Transverse colon (tissue), 4 donors: ENCODE data around the gene KCNG4. TPM values are rescaled to one million over a fixed set of nuclear protein-coding genes. Genes with fewer than 3 reads are reported as not detected.

Experiments
- DNase-seq: peaks from one replicate; pipeline ENCODE4 v3.0.0-alpha.2; 2019
- H3K27ac ChIP-seq, 4 donors: fragments of 200-600 bp; sonication (generic); 2 replicates each; pipeline ENCODE4 v1.5.1; 2016 to 2018; ENCODE audit warnings: inconsistent platforms in 4 of 4
- H3K27me3 ChIP-seq: fragments of 200-600 bp; sonication (generic); 2 replicates; pipeline ENCODE4 v1.5.1; 2017; ENCODE audit warnings: inconsistent platforms
- H3K36me3 ChIP-seq, 4 donors: fragments of 200-600 bp; sonication (generic); 2 replicates each; pipeline ENCODE4 v1.5.1; 2017 to 2019; ENCODE audit warnings: inconsistent platforms in 4 of 4
- H3K4me1 ChIP-seq, 4 donors: fragments of 200-600 bp; sonication (generic); 2 replicates each; pipeline ENCODE4 v1.5.1; 2017 to 2020; ENCODE audit warnings: inconsistent platforms in 4 of 4
- H3K4me3 ChIP-seq, 4 donors: fragments of 200-600 bp; sonication (generic); 1 replicate in 1 of 4; 2 replicates in 3 of 4; pipeline versions ENCODE4 v1.5.1 to v1.6.1; 2017 to 2019; ENCODE audit warnings: inconsistent platforms in 4 of 4
- H3K9me3 ChIP-seq, 2 donors: fragments of 200-600 bp; sonication (generic); 2 replicates each; pipeline ENCODE4 v1.5.1; 2017 to 2019; ENCODE audit warnings: inconsistent platforms in 2 of 2
- EP300 ChIP-seq: sonication (generic); formaldehyde crosslinking; IDR thresholded peaks from one replicate; pipeline ENCODE4 v1.6.1; 2017; ENCODE audit warnings: antibody characterized with exemption, low read depth
- POLR2A ChIP-seq: fragments of 450-650 bp; IDR thresholded peaks from one replicate; pipeline ENCODE4 v1.6.1; 2016; ENCODE audit warnings: antibody characterized with exemption, mild to moderate bottlenecking, moderate library complexity
- POLR2AphosphoS5 ChIP-seq, 3 donors: sonication (generic); formaldehyde crosslinking; IDR thresholded peaks; one replicate each; pipeline ENCODE4 v1.6.1; 2016; ENCODE audit warnings: antibody characterized with exemption in 3 of 3
- WGBS, 2 donors: methylation state at CpG; one replicate each; pipeline ENCODE4 v1.1.5; 2018; ENCODE audit warnings: low coverage in 1 of 2; 5-methylcytosine and 5-hydroxymethylcytosine counted together
- in situ Hi-C, 4 donors: fragments of 200-750 bp; cut with MboI; loops; one replicate each; pipeline versions ENCODE4 v1.15.0 to v1.15.1; 2017; ENCODE audit warnings: low sequenced_read_pairs in 3 of 4, low pct_ligation_motif_present in 1 of 4, low pct_unique_long_range_greater_than_20kb in 1 of 4
- intact Hi-C: fragments of 100-400 bp; cut with DNase I; formaldehyde crosslinking; loops from one replicate; pipeline ENCODE4 v1.15.1; 2023; ENCODE audit warnings: low total_unique reads
- total RNA-seq, 4 donors: library from RNA; depleted of rRNA; stranded (reverse); fragments of >200 nt; gene quantifications; one replicate each; pipeline ENCODE4 v1.1.0, GENCODE V29; 2016
- TF ChIP-seq, protein P1 (sequence below), 5 experiments: fragments of 200-600 bp in 3 of 5; fragments of 450-650 bp in 2 of 5; sonication (generic) in 3 of 5; IDR thresholded peaks; 1 replicate in 2 of 5; 2 replicates in 3 of 5; pipeline ENCODE4 v1.5.1; 2016 to 2017; ENCODE audit warnings: antibody characterized with exemption in 5 of 5, inconsistent platforms in 3 of 5, mild to moderate bottlenecking in 2 of 5, moderate library complexity in 1 of 5

Gene KCNG4
- total RNA-seq, 4 donors from 2014 or later = not detected

DNA sequence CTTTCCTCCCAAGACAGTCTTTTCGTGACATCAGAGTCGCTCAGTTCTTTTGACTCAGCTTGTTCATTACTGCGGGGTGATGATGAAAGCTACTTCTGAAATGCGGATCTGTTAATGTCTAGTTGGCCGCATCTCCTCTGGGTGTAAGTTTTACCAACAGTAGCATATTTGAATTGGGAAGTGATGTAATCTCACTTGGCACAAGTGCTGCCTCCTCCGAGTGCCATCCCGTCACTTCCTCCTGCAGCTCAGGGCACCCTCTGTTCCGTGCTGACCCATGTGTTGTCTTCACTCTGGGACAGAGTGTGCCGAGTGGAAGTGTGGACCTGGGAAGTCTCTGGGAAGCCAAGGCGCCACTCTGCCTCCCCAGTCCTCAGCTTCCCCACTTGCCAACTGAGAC lies 40.0 kb downstream of the KCNG4 start:
- Histone ChIP-seq H3K4me1 (no peaks in the 10 kb centered on the region), H3K4me3 (no peak overlapping the region), H3K27me3 (no peaks in the 10 kb centered on the region), H3K36me3 (no peaks in the 10 kb centered on the region), H3K27ac (no peak overlapping the region), H3K9me3 (no peaks in the 10 kb centered on the region)
- WGBS, 2 donors = 79% methylated on average over 10 of the region's 10 CpGs; no CpG with 5 or more reads in 1 of the 2 donors
- intact Hi-C loops (no loop called here), in situ Hi-C loops (loop anchor here in 2 of 4 donors (25.0 kb wide), 2 partner anchors 238 to 388 kb away; partner anchors contain the start of genes HSBP1 (in 1 of the 2), NECAB2 (in 1 of the 2) and OSGIN1 (in 1 of the 2))
- no peak for TF ChIP-seq POLR2AphosphoS5 (IDR thresholded peaks at IDR 0.05)
- TF ChIP-seq, protein P1, sequence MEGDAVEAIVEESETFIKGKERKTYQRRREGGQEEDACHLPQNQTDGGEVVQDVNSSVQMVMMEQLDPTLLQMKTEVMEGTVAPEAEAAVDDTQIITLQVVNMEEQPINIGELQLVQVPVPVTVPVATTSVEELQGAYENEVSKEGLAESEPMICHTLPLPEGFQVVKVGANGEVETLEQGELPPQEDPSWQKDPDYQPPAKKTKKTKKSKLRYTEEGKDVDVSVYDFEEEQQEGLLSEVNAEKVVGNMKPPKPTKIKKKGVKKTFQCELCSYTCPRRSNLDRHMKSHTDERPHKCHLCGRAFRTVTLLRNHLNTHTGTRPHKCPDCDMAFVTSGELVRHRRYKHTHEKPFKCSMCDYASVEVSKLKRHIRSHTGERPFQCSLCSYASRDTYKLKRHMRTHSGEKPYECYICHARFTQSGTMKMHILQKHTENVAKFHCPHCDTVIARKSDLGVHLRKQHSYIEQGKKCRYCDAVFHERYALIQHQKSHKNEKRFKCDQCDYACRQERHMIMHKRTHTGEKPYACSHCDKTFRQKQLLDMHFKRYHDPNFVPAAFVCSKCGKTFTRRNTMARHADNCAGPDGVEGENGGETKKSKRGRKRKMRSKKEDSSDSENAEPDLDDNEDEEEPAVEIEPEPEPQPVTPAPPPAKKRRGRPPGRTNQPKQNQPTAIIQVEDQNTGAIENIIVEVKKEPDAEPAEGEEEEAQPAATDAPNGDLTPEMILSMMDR (IDR thresholded peaks at IDR 0.05) = no peak
- TF ChIP-seq POLR2A = no peak
- TF ChIP-seq EP300 = no peak
- DNase-seq = no peak

DNA sequence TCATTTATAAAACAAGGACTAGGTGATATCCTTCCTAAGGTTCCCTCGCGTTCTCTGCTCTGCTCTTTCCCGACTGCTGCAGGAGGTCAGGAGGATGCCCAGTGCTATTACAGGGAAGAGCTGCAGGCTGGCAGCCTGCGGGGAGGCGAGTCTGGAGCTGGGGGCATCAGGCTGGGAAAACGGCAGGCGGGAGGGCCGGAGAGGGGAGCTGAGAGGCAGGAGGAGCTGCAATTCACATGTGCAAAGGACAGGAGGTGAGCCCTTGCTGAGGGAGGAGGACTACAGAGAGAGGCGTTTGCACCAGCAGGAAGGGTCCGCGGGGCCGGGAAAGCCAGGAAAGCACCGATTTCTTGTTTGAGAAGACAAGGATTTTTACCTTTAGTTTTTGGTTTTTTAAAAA lies 40.7 kb downstream of the KCNG4 start:
- H3K9me3 ChIP-seq = no peaks in the 10 kb centered on the region
- in situ Hi-C loops (loop anchor here in 2 of 4 donors (25.0 kb wide), 2 partner anchors 237 to 387 kb away; partner anchors contain the start of genes HSBP1 (in 1 of the 2), NECAB2 (in 1 of the 2) and OSGIN1 (in 1 of the 2)), intact Hi-C loops (no loop called here)
- no peaks in the 10 kb centered on the region for H3K4me1 ChIP-seq
- H3K27ac ChIP-seq = no peak overlapping the region
- no peaks in the 10 kb centered on the region for H3K27me3 ChIP-seq
- TF ChIP-seq EP300 (no peak), POLR2AphosphoS5 (IDR thresholded peaks at IDR 0.05) (no peak), POLR2A (no peak)
- TF ChIP-seq, protein P1 (IDR thresholded peaks at IDR 0.05) = no peak
- no peaks in the 10 kb centered on the region for H3K36me3 ChIP-seq
- 71 to 79% methylated on average over 8 to 13 of the region's 13 CpGs for WGBS, 2 donors
- no peak overlapping the region for H3K4me3 ChIP-seq
- DNase-seq = no peak

DNA sequence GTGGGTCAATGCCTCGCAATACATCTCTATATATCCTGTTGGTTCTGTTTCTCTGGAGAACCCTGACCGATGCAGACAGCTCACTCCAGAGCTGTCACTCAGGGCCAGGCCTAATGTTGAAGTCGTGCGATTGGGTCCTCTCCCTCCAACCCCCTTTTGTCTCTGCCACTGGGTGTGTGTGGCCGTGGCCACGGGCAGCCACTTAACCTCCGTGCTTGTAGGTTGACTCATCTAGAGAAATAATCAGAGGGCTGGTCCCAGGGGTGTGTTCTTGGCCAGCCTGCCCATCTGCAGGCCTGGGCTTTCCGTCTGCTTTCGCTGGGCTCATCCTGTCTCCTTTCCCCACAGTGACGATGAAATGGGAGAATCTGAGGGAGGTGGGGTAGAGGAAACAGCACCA lies 41.4 kb downstream of the KCNG4 start:
- intact Hi-C loops = no loop called here
- no peaks in the 10 kb centered on the region for H3K4me1 ChIP-seq
- TF ChIP-seq EP300 = no peak
- TF ChIP-seq, protein P1 (IDR thresholded peaks at IDR 0.05) = no peak
- TF ChIP-seq POLR2AphosphoS5 (IDR thresholded peaks at IDR 0.05) = no peak
- TF ChIP-seq POLR2A = no peak
- H3K36me3 ChIP-seq = no peaks in the 10 kb centered on the region
- H3K27me3 ChIP-seq = no peaks in the 10 kb centered on the region
- no peaks in the 10 kb centered on the region for H3K9me3 ChIP-seq
- no peak overlapping the region for H3K27ac ChIP-seq
- H3K4me3 ChIP-seq = no peak overlapping the region
- in situ Hi-C loops = loop anchor here in 2 of 4 donors (25.0 kb wide), 2 partner anchors 236 to 386 kb away; partner anchors contain the start of genes HSBP1 (in 1 of the 2), NECAB2 (in 1 of the 2) and OSGIN1 (in 1 of the 2)
- WGBS, 2 donors = 72% methylated on average over 10 of the region's 10 CpGs; no CpG with 5 or more reads in 1 of the 2 donors
- DNase-seq = no peak

DNA sequence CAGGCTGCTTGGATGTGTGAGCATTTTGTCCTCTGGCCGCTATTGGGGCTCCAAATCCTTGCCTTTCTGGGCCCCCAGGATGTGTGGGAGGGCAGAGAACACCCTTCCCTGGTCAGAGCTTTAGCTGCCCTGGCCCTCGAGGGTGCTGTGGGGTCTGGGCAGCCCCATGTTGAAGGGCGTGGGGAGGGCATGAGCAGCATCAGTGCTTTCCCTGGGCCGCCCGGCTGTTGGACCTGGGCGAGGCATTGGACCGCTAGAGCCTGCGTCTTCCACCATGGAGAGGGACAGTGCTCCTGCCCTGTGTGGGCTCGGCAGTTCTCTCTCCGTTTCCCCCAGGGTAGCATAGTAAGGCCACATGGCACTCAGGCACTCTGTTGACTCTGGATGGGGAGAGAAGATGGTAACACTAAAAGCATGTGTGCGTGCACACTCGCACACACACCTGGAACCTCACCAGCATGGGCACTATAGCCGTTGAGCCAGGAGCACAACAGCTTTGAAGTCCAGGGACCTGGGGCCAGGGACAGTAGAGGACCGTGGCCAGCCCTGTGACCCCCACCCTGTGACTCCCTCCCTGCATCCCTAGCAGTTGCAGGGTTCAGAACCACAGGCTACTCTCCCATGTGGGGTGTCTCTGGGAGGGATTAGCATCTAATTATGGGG lies 42.2 kb downstream of the KCNG4 start:
- H3K4me1 ChIP-seq = no peaks in the 10 kb centered on the region
- no peak overlapping the region for H3K27ac ChIP-seq
- no peak for DNase-seq
- WGBS, 2 donors = 82% methylated on average over 6 of the region's 14 CpGs; no CpG with 5 or more reads in 1 of the 2 donors
- in situ Hi-C loops = loop anchor here in 2 of 4 donors (25.0 kb wide), 2 partner anchors 235 to 385 kb away; partner anchors contain the start of genes HSBP1 (in 1 of the 2), NECAB2 (in 1 of the 2) and OSGIN1 (in 1 of the 2)
- H3K9me3 ChIP-seq = no peaks in the 10 kb centered on the region
- intact Hi-C loops = no loop called here
- H3K36me3 ChIP-seq = no peaks in the 10 kb centered on the region
- no peak overlapping the region for H3K4me3 ChIP-seq
- TF ChIP-seq, protein P1 (IDR thresholded peaks at IDR 0.05) = no peak
- TF ChIP-seq POLR2A = no peak
- no peak for TF ChIP-seq EP300
- no peak for TF ChIP-seq POLR2AphosphoS5 (IDR thresholded peaks at IDR 0.05)
- no peaks in the 10 kb centered on the region for H3K27me3 ChIP-seq
